Measurements from ENCODE around the gene BTBD9. TPM values are rescaled to one million over a fixed set of nuclear protein-coding genes. Genes with fewer than 3 reads are reported as not detected.

BTBD9 gene
- total and polyA plus RNA-seq, 9 of the 15 experiments (the other 6 are each of a cell fraction or from before 2014, with no cell fraction given), result 0.08 to 1.6 (median 0.58) TPM

DNA sequence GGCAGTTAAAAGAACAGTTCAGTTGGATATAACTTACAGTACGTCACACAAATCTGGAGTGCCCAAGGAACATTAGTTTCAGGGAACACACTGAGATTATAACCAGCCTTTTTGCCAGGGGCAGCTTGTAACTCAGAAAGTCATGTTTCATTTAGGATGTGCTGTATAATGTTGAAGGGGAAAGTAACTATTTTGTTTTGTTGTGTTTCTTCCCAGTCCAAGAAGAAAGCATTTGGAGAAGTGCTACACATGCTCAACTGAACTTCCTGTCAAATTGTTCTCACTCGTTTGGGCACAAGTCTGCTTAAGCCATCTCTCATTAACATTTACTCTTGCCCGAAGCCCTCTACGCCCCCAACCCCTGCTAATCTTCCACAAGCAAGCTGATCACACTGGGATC is 157.9 kb downstream of the BTBD9 start (continued):
- TF ChIP-seq, protein P1, sequence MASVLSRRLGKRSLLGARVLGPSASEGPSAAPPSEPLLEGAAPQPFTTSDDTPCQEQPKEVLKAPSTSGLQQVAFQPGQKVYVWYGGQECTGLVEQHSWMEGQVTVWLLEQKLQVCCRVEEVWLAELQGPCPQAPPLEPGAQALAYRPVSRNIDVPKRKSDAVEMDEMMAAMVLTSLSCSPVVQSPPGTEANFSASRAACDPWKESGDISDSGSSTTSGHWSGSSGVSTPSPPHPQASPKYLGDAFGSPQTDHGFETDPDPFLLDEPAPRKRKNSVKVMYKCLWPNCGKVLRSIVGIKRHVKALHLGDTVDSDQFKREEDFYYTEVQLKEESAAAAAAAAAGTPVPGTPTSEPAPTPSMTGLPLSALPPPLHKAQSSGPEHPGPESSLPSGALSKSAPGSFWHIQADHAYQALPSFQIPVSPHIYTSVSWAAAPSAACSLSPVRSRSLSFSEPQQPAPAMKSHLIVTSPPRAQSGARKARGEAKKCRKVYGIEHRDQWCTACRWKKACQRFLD (CRISPR knock-in tag; IDR thresholded peaks at IDR 0.05), result no peak
- TF ChIP-seq, protein P2, sequence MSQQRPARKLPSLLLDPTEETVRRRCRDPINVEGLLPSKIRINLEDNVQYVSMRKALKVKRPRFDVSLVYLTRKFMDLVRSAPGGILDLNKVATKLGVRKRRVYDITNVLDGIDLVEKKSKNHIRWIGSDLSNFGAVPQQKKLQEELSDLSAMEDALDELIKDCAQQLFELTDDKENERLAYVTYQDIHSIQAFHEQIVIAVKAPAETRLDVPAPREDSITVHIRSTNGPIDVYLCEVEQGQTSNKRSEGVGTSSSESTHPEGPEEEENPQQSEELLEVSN (IDR thresholded peaks at IDR 0.05; ENCODE audit: borderline replicate concordance in 1 of 2, extremely low read depth in 1 of 2, insufficient read depth in 1 of 2, insufficient read length in 1 of 2, low read depth in 1 of 2, low read length in 1 of 2, poor library complexity in 1 of 2, severe bottlenecking in 1 of 2), result no peak
- TF ChIP-seq, protein P3, sequence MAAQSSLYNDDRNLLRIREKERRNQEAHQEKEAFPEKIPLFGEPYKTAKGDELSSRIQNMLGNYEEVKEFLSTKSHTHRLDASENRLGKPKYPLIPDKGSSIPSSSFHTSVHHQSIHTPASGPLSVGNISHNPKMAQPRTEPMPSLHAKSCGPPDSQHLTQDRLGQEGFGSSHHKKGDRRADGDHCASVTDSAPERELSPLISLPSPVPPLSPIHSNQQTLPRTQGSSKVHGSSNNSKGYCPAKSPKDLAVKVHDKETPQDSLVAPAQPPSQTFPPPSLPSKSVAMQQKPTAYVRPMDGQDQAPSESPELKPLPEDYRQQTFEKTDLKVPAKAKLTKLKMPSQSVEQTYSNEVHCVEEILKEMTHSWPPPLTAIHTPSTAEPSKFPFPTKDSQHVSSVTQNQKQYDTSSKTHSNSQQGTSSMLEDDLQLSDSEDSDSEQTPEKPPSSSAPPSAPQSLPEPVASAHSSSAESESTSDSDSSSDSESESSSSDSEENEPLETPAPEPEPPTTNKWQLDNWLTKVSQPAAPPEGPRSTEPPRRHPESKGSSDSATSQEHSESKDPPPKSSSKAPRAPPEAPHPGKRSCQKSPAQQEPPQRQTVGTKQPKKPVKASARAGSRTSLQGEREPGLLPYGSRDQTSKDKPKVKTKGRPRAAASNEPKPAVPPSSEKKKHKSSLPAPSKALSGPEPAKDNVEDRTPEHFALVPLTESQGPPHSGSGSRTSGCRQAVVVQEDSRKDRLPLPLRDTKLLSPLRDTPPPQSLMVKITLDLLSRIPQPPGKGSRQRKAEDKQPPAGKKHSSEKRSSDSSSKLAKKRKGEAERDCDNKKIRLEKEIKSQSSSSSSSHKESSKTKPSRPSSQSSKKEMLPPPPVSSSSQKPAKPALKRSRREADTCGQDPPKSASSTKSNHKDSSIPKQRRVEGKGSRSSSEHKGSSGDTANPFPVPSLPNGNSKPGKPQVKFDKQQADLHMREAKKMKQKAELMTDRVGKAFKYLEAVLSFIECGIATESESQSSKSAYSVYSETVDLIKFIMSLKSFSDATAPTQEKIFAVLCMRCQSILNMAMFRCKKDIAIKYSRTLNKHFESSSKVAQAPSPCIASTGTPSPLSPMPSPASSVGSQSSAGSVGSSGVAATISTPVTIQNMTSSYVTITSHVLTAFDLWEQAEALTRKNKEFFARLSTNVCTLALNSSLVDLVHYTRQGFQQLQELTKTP (IDR thresholded peaks at IDR 0.05; ENCODE audit: low read depth in 1 of 2, partially characterized antibody in 2 of 2), result no peak
- TF ChIP-seq ZNF695 (CRISPR knock-in tag; IDR thresholded peaks at IDR 0.05), result no peak
